Upper lobe of left lung (tissue), 4 donors: ENCODE measurements around the gene CCDC178.

Source experiments
- CTCF ChIP-seq, 6 experiments: fragments of 450-650 bp in 4 of 6; fragments of 200-600 bp in 2 of 6; sonication (generic) in 2 of 6; IDR thresholded peaks; one replicate each; pipeline ENCODE4 v1.5.1; 2016 to 2019; ENCODE audit warnings: antibody characterized with exemption in 6 of 6
- EP300 ChIP-seq, 4 donors: sonication (generic); formaldehyde crosslinking; IDR thresholded peaks; one replicate each; pipeline ENCODE4 v1.5.1; 2017; ENCODE audit warnings: antibody characterized with exemption in 4 of 4, control low read depth in 2 of 4
- POLR2A ChIP-seq, 4 donors: fragments of 450-650 bp; IDR thresholded peaks; one replicate each; pipeline ENCODE4 v1.5.1; 2016 to 2017; ENCODE audit warnings: antibody characterized with exemption in 4 of 4, mild to moderate bottlenecking in 2 of 4
- POLR2AphosphoS5 ChIP-seq, 2 donors: sonication (generic); formaldehyde crosslinking; IDR thresholded peaks; one replicate each; pipeline ENCODE4 v1.5.1; 2017; ENCODE audit warnings: antibody characterized with exemption in 2 of 2

GRCh38 chr18:33282142-33282541, 158.4 kb downstream of the CCDC178 start:
- no peak for TF ChIP-seq CTCF (IDR thresholded peaks at IDR 0.05)
- no peak for TF ChIP-seq POLR2AphosphoS5 (IDR thresholded peaks at IDR 0.05)
- no peak for TF ChIP-seq EP300 (IDR thresholded peaks at IDR 0.05)
- TF ChIP-seq POLR2A (IDR thresholded peaks at IDR 0.05): no peak
